Measurements from ENCODE around the gene ZFR. TPM values are rescaled to one million over a fixed set of nuclear protein-coding genes. Genes with fewer than 3 reads are reported as not detected.

ZFR gene
- total and polyA plus RNA-seq, 12 donors: 26.8 to 78.6 (median 58.6) TPM

DNA sequence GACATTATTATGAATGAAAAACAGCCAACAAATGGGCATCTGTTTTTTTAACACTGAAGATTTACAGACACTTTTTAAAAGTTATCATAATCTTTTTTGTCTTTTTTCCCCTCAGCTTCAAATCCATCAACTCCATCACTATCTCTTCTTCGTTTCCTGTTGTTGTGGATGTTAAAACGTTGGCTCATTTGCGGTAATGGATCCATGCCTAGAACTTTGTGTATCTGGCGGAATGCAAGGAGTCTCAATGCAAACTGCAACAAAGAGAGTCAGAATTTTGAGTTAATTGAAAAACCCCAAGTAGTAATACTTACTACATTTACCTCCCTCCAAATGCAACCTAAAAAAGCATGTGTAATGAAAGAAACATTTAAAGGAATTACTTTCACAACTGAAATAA, 88.9 kb downstream of the ZFR start:
- no peaks in the 10 kb centered on the region for H3K9me3 ChIP-seq
- peak overlapping the region in 3 of 10 donors; percentile 6 to 25 (median 25) for H3K27ac ChIP-seq
- no peak for DNase-seq
- TF ChIP-seq, protein P1, sequence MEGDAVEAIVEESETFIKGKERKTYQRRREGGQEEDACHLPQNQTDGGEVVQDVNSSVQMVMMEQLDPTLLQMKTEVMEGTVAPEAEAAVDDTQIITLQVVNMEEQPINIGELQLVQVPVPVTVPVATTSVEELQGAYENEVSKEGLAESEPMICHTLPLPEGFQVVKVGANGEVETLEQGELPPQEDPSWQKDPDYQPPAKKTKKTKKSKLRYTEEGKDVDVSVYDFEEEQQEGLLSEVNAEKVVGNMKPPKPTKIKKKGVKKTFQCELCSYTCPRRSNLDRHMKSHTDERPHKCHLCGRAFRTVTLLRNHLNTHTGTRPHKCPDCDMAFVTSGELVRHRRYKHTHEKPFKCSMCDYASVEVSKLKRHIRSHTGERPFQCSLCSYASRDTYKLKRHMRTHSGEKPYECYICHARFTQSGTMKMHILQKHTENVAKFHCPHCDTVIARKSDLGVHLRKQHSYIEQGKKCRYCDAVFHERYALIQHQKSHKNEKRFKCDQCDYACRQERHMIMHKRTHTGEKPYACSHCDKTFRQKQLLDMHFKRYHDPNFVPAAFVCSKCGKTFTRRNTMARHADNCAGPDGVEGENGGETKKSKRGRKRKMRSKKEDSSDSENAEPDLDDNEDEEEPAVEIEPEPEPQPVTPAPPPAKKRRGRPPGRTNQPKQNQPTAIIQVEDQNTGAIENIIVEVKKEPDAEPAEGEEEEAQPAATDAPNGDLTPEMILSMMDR (IDR thresholded peaks at IDR 0.05): no peak
- intact Hi-C loops (cut with DNase I): no loop called here
- H3K36me3 ChIP-seq: peaks cover 0 to 78% (median 19%) of the 10 kb centered on the region in 9 donors
- WGBS, 2 donors: 46 to 47% methylated on average over 4 of the region's 4 CpGs
- no peaks in the 10 kb centered on the region for H3K4me1 ChIP-seq
- no peaks in the 10 kb centered on the region for H3K27me3 ChIP-seq
- no peak overlapping the region for H3K4me3 ChIP-seq
- peak in 1 of 8 donors; percentile 44 for ATAC-seq

GRCh38 chr5:32353420-32353819, 91.1 kb downstream of the ZFR start:
- DNase-seq (no peak), ATAC-seq (no peak)
- Histone ChIP-seq H3K36me3 (peaks cover 0 to 55% (median 6%) of the 10 kb centered on the region in 9 donors), H3K4me1 (no peaks in the 10 kb centered on the region), H3K4me3 (no peak overlapping the region), H3K27ac (no peak overlapping the region), H3K27me3 (no peaks in the 10 kb centered on the region), H3K9me3 (no peaks in the 10 kb centered on the region)
- WGBS, 2 donors: 95% methylated on average over 9 of the region's 9 CpGs
- intact Hi-C loops (cut with DNase I): no loop called here
- TF ChIP-seq, protein P1 (IDR thresholded peaks at IDR 0.05): no peak

DNA sequence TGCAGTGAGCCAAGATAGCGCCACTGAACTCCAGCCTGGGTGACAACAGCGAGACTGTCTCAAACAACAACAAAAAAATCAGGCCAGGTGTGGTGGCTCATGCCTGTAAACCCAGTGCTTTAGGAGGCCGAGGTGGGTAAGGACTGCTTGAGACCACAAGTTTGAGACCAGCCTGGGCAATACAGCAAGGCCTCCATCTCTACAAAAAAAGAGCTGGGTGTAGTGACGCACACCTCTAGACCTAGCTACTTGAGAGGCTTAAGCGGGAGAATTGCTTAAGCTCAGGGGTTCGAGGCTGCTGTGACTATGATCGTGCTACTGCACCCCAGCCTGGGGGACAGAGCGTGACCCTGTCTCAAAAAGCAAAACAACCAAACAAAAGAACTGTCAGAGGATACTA, 91.9 kb downstream of the ZFR start:
- no peak for DNase-seq
- no peaks in the 10 kb centered on the region for H3K9me3 ChIP-seq
- ATAC-seq: peak in 3 of 8 donors; percentile 14 to 41 (median 35)
- H3K4me3 ChIP-seq: no peak overlapping the region
- TF ChIP-seq, protein P1 (IDR thresholded peaks at IDR 0.05): no peak
- intact Hi-C loops (cut with DNase I): no loop called here
- peaks cover 0 to 48% (median 6%) of the 10 kb centered on the region in 9 donors for H3K36me3 ChIP-seq
- no peaks in the 10 kb centered on the region for H3K27me3 ChIP-seq
- H3K27ac ChIP-seq: no peak overlapping the region
- 92 to 98% methylated on average over 8 of the region's 8 CpGs for WGBS, 2 donors
- no peaks in the 10 kb centered on the region for H3K4me1 ChIP-seq

- Histone ChIP-seq H3K27me3 (no peaks in the 10 kb centered on the region), H3K9me3 (peaks cover 0 to 15% (median 0%) of the 10 kb centered on the region in 11 donors), H3K4me1 (no peaks in the 10 kb centered on the region), H3K27ac (no peak overlapping the region), H3K4me3 (no peak overlapping the region), H3K36me3 (no peaks in the 10 kb centered on the region)
- ATAC-seq (no peak), DNase-seq (no peak)
- 97 to 98% methylated on average over 2 of the region's 2 CpGs for WGBS, 2 donors
- intact Hi-C loops (cut with DNase I): no loop called here
- TF ChIP-seq, protein P1 (IDR thresholded peaks at IDR 0.05): no peak
Observed at GRCh38 chr5:32346869-32347268, 97.7 kb downstream of the ZFR start.
